ENCODE measurements around the gene GJB6. TPM values are rescaled to one million over a fixed set of nuclear protein-coding genes. Genes with fewer than 3 reads are reported as not detected.

The GJB6 gene
- polyA plus RNA-seq, 1 of the 3 experiments (the other 2 are of a cell fraction) = not detected

- Histone ChIP-seq H3K79me2 (ENCODE audit: insufficient read depth) (no peaks in the 10 kb centered on the region), H3K9me2 (0 out of 2 replicates have a peak, but pooled peaks cover 2% of the 10 kb centered on the region), H3K4me1 (ENCODE audit: control insufficient read depth in 1 of 2, insufficient read depth in 2 of 2, low read depth in 1 of 2, low read length in 1 of 2) (no peaks in the 10 kb centered on the region), H4K20me1 (ENCODE audit: insufficient read depth) (no peaks in the 10 kb centered on the region), H3K4me2 (no peak overlapping the region), H3K9me3 (no peaks in the 10 kb centered on the region), H3K27me3 (ENCODE audit: insufficient read depth) (peaks cover 46% of the 10 kb centered on the region), H3K36me3 (replicated peaks in 1 of 2; ENCODE audit: control insufficient read depth in 1 of 2, insufficient read depth in 2 of 2, low read length in 1 of 2) (no peaks in the 10 kb centered on the region), H3K27ac (ENCODE audit: low read depth in 2 of 2, low read length in 1 of 2) (no peak overlapping the region), H2AFZ (ENCODE audit: low read depth) (no peak overlapping the region), H3K9ac (no peak overlapping the region), H3K4me3 (ENCODE audit: low read depth in 2 of 2, low read length in 1 of 2) (no peak overlapping the region), H3F3A (replicated peaks; ENCODE audit: insufficient read depth) (no peaks in the 10 kb centered on the region)
- ChIA-PET POLR2A (no interaction called here), CTCF (no interaction called here)
- WGBS (ENCODE audit: low lambda C conversion rate) = 5% methylated on average over 9 of the region's 9 CpGs
- TF ChIP-seq GATA2 (CRISPR knock-in tag; IDR thresholded peaks at IDR 0.05) = no peak
- no peak for TF ChIP-seq MXI1 (IDR thresholded peaks at IDR 0.05; ENCODE audit: low read depth, low read length)
- no peak for TF ChIP-seq REST (IDR thresholded peaks at IDR 0.05; ENCODE audit: low read depth, low read length)
- TF ChIP-seq EP300 (IDR thresholded peaks at IDR 0.05; ENCODE audit: borderline replicate concordance in 1 of 2, low read depth in 1 of 2, low read length in 1 of 2) = no peak
- TF ChIP-seq CHD2 (IDR thresholded peaks at IDR 0.05; ENCODE audit: low read length, partially characterized antibody) = no peak
- no peak for TF ChIP-seq USF2 (IDR thresholded peaks at IDR 0.05; ENCODE audit: borderline replicate concordance, low read depth, low read length)
- no peak for TF ChIP-seq RXRA (IDR thresholded peaks at IDR 0.05; ENCODE audit: borderline replicate concordance, low read depth)
- no peak for TF ChIP-seq FOSL2 (IDR thresholded peaks at IDR 0.05; ENCODE audit: borderline replicate concordance, low read depth)
- TF ChIP-seq ELF1 (IDR thresholded peaks at IDR 0.05) = no peak
- TF ChIP-seq CTCF (IDR thresholded peaks at IDR 0.05) = no peak
- TF ChIP-seq NRF1 (IDR thresholded peaks at IDR 0.05; ENCODE audit: low read depth, low read length) = no peak
- TF ChIP-seq RAD21 (IDR thresholded peaks at IDR 0.05; ENCODE audit: low read length) = no peak
- DNase-seq = no peak
Observed at GRCh38 chr13:20264271-20265018, 32.3 kb upstream of the GJB6 start.
